HG03064 (cell line): ENCODE measurements around the gene MATN1.

Experiments used
- ATAC-seq: cut with Tn5 transposase; IDR thresholded peaks from one replicate; pipeline ENCODE4 v1.9.1; 2021; ENCODE audit warnings: low read depth; ENCODE audit not compliant: unreplicated experiment

Gene MATN1

GRCh38 chr1:30734106-30734505 is 10.7 kb upstream of the MATN1 start:
- ATAC-seq: no peak

GRCh38 chr1:30733493-30733892 is 10.1 kb upstream of the MATN1 start:
- ATAC-seq: no peak

GRCh38 chr1:30732277-30732996 is 9.1 kb upstream of the MATN1 start:
- no peak for ATAC-seq

GRCh38 chr1:30731806-30732276 is 8.5 kb upstream of the MATN1 start:
- ATAC-seq: no peak

GRCh38 chr1:30731109-30731805 is 7.9 kb upstream of the MATN1 start:
- no peak for ATAC-seq

- ATAC-seq: no peak
Measured at GRCh38 chr1:30730346-30731108, 7.1 kb upstream of the MATN1 start.

GRCh38 chr1:30729901-30730300 is 6.5 kb upstream of the MATN1 start:
- no peak for ATAC-seq

GRCh38 chr1:30728832-30729638 is 5.7 kb upstream of the MATN1 start:
- no peak for ATAC-seq

- ATAC-seq: no peak
Measured at GRCh38 chr1:30728340-30728739, 5.0 kb upstream of the MATN1 start.

- ATAC-seq: no peak
Measured at GRCh38 chr1:30727824-30728223, 4.4 kb upstream of the MATN1 start.

GRCh38 chr1:30726773-30727684 is 3.6 kb upstream of the MATN1 start:
- ATAC-seq: no peak

- ATAC-seq: no peak
Measured at GRCh38 chr1:30726236-30726635, 2.9 kb upstream of the MATN1 start.

GRCh38 chr1:30725450-30726095 is 2.2 kb upstream of the MATN1 start:
- ATAC-seq: no peak

GRCh38 chr1:30724655-30725421 is 1.5 kb upstream of the MATN1 start:
- ATAC-seq: no peak

GRCh38 chr1:30724175-30724574 is 790 bp upstream of the MATN1 start:
- ATAC-seq: no peak

GRCh38 chr1:30721812-30722537 is 1.4 kb downstream of the MATN1 start:
- ATAC-seq: no peak

GRCh38 chr1:30721341-30721793 is 2.0 kb downstream of the MATN1 start:
- ATAC-seq: no peak
